ENCODE data around the gene POLR3B.

Gene POLR3B

DNA sequence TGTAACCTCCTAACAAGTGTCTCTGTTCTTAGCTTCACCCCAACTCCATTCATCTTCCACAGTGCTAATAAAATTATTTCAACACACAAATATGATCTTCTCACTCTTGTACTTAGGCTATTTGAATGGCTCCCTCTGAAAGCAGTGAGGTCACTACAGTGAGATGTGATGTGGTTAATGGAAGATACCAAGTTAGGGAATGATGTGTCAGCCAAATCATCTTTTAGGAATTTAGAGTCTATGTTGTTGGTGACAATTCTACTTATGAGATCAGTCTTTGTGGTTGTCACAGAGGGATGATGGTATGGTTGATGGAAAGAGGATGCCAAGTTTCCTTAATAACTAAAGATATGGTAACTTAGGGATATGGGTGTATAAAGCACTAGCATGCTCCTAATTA lies 57.6 kb downstream of the POLR3B start:
- peak; percentile 47 for DNase-seq (ENCODE audit: low read depth)

DNA sequence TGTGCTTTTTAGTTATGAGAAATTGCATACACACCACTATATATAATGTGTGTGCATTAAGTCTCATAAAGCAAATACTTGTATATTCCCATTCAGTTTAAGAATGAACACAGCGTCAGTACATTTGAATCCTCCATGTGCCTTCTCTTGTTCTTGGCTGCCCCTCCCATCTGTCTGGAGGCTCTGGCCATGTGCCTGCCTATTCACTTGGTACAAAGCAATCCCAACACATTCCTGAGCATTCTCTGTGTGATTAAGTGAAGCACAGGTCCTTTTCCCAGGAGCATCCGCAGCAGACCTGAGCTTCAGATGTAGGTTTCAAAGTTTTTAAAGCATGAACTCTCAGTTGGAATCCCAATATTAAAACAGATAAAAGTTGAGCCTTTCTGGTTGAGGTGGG lies 58.7 kb downstream of the POLR3B start:
- DNase-seq (ENCODE audit: low read depth) = no peak

DNA sequence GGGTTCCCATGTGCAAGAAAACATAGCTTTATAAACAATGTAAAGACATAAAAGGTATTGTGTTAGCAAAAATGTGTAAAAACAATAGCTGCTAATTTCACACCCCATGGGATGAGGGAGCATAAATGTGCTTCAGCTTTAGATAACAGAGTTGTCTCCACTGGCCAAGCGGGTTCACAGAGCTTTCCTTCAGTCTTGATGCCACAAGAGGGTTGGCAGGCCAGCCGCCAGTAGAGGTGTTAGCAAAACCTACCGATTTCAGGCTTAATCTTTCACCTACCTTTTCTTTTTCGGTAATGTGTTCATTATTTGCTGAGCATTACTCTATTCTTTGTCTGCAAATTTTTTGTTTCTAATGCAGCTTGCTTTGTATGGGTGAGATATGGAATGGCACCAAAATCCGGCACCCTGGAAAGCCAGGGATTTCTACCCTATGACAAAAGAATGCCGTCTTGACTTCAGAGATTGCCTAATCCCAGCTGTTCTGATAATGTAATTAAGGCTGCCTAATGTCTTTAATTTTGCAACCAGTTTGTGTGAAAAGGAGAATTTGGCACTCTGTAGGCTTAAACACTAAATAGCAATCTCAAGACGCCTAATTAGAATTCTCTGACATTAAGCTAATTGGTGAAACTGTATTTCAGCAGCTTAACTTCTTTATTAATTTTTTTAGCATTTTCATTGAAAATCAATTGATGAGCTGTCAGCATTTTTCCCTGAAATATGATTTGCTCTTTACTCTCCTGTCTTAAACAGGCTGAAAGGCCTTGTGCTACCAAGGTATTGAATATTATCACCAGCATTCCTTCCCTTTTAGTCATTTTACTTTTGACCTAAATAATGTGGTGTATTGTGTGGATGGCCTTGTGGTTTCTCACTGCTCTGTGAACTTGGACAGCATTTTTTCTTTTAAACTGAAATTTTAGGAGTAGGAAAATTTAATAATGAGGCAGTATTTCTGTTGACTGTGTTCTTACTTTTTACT lies 60.7 kb downstream of the POLR3B start:
- DNase-seq (ENCODE audit: low read depth) = peak; percentile 29

DNA sequence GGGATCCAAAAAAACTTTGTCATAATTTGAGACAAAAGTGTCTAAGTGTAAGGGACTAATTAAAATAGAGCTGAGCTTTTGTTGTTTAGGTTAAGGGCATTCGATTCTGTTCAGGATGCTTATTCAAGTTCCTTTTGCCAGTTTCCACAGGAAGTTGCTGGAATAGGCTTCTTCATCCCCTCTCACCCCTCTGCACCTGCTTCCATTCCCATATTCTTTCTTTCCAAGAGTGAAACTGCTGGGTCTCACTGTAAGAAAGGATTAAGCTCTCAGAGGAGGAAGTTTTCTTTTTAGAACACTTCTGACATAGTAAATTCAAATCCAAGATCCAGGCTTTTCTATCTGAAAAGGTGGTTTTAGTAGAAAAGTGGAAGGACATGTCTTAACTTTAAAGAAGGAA lies 61.4 kb downstream of the POLR3B start:
- DNase-seq (ENCODE audit: low read depth) = no peak

DNA sequence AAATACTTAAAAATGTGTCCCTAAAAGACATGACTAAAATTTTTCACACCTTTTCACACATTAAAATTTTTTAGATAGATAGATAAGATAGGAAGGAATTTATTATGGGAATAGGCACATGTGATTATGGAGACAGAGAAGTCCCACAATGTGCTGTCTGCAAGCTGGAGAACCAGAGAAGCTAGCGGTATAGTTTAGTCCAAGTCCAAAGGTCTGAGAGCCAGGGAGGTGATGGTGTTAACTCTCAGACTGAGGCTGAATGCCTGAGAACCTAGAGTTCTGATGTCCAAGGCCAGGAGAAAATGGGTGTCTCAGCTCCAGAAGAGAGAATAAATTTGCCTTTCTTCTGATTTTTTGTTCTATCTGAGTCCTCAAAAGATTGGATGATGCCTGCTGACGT lies 65.7 kb downstream of the POLR3B start:
- DNase-seq (ENCODE audit: low read depth) = no peak

DNA sequence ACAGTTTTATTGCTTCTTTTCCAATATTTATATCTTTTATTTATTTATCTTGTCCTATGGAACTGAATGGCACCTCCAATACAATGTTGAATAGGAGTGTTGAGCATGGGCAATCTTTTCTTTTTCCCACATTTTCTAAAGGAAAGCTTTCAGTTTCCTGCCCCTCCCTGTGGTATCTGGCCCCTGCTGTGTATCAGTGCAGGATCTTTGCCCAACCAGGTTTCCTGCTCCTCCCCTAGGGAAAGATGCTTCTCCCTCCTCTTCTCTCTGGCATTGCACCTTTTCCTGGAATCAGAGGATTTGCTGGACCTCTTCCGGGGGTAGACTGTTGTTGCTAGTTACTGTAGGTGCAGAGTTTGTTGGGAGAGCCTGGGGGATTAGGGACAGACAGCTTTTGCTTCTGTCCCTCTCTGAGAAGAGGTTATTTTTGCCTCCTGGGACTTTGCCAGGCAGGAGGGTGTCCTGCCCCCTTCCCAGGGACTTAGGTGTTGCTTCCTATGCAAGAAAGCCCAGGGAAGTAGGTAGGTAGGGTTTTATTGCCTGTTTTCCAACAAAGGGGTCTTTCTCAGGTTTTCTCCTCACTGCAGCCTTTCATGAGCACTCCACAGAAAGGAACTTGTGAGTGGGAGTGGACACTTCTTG lies 67.6 kb downstream of the POLR3B start:
- no peak for DNase-seq (ENCODE audit: low read depth)

DNA sequence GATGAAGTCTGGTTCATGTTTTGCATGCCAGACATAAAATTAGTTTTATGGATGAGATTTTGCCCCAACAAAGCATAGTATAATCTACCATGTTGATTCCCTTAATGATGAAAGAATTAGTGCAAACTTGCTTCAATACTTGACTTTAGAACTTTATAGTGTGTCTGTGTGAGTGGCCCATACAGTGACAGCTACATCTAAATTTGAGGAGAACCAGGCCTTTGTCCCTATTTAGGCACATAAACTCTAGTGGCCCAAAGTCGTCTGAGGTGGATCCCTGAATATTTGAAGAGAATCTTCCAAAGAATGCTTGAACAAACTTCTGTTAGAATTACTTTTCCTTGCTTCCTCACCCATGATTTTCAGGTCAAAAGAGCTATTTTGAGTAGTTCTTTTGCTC lies 70.4 kb downstream of the POLR3B start:
- DNase-seq (ENCODE audit: low read depth) = no peak

DNA sequence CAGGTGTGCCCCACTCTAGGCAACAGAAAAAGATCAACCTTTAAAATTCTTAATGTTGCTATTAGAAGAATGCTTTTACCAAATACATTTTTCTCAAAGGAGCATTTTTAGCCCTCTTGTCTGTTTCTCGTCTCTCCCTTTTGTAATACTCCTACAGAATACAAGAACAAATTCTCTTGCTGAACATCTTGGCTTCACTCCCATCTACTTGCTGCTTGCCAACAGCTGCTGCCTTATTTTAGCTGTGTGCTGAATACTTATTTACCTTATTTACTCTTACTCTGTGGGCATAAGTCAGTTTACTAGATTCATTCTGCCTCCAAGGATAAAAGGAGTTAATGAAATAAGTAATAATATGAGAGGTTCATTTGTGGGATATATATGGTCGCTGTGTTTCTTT lies 70.8 kb downstream of the POLR3B start:
- no peak for DNase-seq (ENCODE audit: low read depth)

DNA sequence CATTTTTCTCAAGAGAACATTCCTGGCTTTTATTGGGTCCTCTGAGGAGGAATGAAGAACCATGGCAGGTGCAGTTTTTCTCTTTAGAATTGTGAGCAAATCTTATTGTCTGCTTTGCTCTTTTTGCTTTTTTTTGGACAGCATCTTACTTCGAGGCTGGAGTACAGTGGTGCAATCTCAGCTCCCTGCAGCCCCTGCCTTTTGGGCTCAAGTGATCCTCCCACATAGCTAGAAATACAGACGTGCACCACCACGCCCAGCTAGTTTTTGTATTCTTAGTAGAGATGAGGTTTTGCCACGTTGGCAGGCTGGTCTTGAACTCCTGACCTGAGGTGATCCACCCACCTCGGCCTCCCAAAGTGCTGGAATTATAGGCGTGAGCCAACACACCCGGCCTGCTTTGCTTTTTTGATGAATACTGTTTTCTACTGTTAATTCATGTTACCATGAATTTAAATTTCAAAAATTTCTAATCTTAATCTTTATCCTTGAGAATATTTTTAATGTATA lies 71.5 kb downstream of the POLR3B start:
- no peak for DNase-seq (ENCODE audit: low read depth)

DNA sequence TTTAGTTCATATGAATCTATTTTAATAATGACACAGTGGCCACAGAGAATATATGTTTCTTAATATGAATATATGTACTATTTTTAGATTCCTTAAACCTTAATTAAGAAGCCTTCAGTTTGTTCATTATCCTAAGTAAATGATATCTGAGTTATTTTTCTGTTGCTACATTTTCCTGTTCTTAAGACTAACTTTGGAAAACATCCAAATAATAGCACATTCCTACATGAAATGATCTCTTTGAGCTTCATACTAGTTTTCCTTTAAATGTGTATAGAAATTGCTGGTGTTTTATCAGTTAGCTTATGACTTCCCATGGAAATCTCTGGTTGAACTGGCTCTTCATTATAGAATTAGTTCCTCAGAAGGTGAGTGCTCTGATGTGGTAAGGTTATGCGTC lies 72.1 kb downstream of the POLR3B start:
- no peak for DNase-seq (ENCODE audit: low read depth)

DNA sequence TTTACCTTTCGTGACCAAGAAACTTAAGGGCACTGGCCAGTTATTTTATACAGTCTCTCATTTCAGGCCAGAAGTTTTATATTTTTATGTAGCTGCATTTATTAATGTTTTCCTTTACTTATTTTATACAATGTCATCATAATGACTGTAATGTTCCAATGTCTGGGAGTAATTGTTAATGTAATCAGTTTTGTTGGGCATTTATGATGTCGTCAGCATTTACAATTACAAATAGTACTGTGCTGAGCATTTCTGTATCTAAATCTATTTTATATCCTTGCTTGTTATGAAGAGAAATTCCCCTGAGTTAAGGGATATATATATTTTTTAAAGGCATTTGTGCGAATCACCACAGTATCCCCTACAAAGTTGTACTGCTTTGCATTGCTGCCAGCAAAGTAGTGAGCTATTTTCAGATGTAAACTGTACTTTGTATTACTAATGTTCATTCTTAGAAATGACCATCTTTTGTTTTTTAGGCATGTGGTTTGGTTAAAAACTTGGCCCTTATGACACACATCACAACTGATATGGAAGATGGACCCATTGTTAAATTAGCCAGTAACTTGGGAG lies 74.4 kb downstream of the POLR3B start:
- no peak for DNase-seq (ENCODE audit: low read depth)

DNA sequence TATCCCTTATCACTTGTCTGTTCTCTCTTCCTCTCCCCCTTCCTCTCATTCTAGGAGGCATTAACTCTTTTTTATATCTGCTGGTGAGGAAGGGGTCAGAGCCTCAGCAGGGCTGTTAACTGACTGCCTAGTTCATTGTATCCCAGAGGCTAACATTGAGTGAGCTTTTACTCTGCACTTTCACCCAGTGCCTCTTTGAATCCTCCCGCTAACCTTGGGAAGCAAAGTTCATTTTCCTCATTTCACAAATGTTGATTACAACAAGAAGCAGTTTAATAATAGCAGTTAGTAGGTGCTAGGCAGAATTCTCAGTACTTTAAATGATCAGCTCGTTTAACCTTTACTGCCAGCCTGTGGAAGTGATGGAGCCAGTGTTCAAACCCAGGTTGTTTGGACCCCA lies 75.5 kb downstream of the POLR3B start:
- no peak for DNase-seq (ENCODE audit: low read depth)

DNA sequence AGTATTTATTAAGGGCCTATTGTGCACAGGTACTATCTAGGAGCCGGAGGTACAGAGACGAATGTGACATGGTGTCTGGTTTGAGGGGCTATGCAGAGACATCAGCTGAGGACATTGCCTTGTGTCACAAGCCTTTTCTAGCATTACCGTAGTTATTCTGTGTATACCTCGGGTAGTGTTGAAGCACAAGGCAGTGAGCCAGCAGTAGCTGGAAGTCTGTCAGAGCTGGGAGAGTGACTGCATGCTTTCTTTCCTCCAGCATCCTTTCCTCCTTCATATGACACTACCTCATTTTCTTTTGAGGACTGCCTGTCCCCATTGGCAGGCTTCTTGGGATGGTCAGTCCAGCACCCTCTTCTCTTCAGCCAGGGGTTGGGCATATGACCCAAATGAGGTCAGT lies 77.0 kb downstream of the POLR3B start:
- no peak for DNase-seq (ENCODE audit: low read depth)

DNA sequence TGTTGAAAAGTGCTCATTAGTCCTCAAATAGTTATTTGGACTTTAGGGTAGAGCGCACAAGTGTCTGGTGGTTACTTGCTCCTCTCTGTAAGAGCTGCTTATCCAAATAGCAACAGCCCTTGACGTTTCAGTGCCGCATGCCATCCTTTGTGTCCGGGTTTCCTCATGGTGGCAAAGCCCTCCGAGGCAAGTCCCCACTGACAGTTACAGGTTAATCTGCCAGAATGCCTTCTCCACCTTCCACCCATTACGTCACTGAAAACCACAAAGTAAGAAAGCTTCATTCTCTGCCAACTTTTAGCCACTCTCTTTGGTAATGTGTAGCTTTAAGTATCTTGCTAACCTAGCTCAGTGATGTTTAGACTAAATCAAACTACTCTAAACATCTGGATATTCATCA lies 78.6 kb downstream of the POLR3B start:
- DNase-seq (ENCODE audit: low read depth) = no peak

DNA sequence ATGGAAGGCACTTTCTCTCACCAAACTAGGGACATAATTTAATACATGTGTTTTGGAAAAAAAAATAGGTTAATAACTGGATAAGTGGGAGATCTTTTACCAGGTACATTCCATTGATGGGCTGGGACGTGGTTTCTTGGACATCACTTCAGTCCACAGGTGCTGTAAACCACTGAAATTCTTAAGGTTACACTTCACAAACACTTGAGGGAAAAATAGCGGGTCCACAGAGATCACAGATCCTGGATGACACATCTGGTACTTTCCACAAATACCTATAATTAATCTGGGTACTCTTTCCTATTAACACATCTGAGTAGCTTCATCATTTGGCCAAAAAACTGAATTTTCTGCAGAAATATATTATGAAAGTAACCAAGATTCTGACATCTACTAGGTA lies 85.0 kb downstream of the POLR3B start:
- no peak for DNase-seq (ENCODE audit: low read depth)

DNA sequence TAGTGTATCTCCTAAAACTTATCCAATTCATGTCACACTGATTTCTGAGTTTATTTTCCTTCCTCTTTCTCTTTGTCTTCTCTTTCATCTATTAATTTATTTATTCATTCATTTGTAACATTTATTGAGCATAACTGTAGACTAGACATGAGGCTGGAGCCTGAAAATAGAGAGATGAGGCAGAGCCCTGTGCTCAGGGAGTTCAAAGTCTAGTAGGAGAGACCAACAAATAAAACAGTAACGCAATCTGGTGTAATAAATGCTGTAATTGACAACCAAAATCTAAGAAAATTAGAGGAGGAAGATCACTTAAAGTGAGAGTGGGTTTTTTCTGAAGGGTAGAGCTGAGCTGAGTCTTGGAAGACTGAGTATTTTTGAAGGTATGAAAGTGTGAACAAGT lies 87.5 kb downstream of the POLR3B start:
- DNase-seq (ENCODE audit: low read depth) = no peak

DNA sequence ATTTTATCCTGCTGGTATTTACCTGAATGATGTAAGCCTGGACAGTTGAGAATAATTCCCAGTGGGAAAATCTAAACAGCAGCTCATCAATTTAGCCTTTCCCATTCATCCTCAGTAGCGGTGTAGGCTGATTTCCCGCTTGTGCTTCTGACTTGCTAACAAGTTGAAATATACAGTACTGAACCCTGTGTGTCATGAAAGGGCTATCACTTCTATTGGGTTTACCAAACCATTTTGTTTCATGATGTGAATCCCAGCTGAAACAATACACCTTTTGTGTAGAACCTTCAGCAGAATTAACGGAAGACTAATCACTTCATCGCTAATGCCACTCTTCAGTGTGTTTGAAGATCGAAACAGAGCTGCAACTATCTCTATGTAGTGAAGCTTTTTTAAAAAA lies 88.4 kb downstream of the POLR3B start:
- no peak for DNase-seq (ENCODE audit: low read depth)

DNA sequence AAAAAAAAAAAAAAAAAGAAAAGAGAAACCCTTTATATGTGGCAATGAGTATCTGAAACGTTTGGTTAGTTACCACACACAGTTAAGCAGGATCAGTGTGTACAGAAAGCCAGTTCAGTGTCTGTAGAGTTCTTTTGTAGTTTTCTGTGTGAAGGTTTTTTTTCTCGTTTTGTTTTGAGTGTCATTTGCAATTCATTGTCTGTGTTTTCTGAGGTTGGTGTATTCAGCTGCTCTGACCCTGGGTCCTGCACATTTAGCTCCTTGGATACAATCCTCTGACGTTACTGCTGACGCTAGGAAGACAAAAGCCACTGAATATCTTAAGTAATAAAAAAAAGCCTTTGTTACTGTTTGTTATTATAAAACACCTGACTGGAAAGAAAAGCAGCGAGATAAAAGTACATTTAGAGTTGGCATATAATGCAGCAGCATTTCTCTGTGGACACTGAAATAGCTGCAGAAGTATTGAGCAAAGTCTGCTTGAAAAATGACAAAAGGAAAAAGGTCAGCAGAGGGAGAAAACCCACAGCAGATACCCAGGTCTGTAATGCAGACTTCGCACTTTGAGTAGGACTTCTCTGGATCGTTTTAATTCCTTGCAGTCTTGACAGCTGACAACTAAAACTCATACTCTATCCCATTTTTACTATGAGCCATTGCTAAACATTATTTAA lies 89.0 kb downstream of the POLR3B start:
- DNase-seq (ENCODE audit: low read depth) = no peak

DNA sequence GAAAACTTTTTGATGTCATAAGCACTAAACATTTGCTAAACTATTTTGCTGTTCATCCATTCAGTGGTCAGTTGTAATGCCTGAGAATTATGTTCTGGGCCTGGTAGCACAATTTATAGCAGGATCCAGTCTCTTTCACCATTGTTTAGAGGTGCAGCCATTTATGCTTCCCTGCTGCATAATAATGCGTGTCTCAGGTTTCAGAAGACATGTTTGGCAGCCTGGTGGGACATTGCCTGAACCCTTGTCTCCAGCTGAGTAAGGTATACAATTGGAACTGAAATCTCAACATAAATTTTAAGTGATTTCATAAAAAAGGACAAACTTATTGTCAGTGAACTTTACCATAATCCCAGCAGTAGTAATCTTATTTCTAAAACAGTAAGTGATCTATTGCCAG lies 94.8 kb downstream of the POLR3B start:
- DNase-seq (ENCODE audit: low read depth) = no peak

DNA sequence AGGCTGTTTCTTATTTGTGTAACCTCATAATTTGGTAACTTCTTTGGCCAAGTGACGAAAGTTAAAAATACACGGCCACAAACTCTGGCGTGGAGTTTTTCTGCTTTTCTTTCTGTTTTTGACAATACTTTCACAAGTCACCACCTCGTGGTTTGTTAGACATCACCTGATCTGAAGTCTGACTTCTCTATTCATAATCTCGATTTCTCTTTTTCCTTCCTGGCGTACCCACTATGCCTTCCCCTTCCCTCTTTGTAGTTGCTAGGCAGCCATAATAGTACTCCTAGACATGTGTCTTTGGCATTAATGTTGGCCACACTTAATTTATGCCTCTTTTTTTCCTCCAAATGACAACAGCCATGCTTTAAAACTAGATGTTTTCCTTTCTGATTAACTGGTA lies 97.6 kb downstream of the POLR3B start:
- no peak for DNase-seq (ENCODE audit: low read depth)

DNA sequence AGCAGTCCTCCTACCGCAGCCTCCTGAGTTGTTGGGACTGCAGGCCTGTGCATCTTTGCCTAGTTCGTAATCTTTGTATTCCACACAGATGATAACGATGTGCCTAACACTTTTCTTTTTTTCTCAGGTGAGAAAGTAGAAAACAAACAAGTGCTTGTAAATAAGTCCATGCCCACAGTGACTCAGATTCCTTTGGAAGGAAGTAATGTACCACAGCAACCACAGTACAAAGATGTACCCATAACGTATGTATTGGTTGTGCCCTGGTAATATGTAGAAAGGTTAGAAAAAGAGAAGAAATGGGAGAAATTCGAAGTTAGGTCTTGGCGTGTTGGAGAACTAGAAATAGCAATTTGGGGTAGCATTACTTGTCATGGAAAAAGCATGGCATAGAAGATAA lies 101.6 kb downstream of the POLR3B start:
- no peak for DNase-seq (ENCODE audit: low read depth)

DNA sequence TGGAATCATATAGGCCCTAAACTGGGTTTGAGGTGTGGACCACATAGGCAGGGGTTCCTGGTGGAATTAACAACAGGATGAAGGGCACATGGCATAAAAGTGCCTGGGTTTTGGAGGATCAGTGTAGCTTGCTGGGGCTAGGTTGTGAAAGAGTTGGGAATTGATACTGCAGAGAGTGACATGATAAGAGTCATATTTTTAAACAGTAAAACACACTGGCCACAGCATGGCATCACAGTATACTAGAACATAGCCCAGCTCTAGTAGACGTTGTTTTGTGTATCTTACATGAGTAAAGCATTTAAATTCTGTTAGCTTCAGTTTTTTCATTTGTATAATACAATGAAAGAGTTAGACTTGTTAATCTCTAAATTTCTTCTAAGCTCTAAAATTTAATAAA lies 102.0 kb downstream of the POLR3B start:
- DNase-seq (ENCODE audit: low read depth) = no peak

DNA sequence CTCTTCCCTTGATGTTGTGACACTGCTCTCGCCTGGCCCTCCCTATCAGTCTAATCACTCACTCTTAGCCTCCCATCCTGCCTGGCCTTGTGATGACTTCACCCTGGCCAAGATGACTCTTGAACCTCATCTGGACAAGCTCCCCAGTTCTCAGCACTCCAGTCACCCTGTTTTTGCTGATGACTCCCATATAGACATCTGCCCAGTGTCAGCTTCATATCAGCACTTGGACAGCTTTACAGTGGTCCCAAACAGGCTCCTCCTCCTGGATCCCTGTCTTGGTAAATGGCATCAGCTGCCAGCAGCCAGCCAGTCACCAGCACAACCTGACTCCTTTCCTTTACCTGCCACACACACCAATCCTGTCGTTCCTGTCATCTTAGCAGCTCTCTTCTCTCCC lies 104.2 kb downstream of the POLR3B start:
- DNase-seq (ENCODE audit: low read depth) = no peak

All from stromal cell of bone marrow (primary cell).